ENCODE results near the gene DAAM2.

DAAM2 gene

DNA sequence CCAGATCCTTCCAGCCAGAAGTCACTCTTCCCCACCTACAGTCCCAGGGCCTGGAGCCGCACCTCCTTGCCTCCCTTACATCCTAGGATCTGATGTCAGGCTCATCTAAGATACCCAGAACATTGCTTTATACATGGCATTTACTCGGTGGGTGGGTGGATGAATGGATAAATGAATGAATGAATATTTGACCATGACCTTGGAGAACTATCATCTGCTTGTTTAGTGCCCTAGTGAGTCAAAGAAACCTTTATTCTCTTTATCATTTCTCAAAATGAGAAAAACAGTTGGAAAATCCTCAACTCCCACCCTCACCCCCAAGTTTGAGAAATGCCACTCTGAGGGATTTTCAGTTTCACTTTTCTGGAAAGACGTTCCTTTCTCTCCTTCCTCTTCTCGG, 56.0 kb downstream of the DAAM2 start:
- no peak for DNase-seq (ENCODE audit: low spot score)

DNA sequence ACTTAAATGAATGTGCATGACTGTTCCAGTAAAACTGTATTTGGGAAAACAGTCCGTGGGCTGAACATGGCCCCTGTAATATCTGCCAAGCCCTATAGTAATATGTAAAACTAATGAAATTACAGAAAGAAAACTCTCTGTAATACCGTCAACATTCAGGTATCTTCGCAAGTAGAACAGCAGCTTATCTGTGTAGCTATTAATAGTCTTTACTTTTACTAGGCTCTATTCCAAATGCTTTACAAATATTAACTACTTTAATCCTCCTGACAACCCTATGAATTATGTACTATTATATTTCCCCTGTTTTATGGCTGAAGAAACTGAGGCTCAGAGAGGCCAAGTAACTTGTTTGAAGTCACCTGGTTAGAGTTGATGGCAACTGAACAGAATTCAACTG, 57.1 kb downstream of the DAAM2 start:
- no peak for DNase-seq (ENCODE audit: low spot score)

- no peak for DNase-seq (ENCODE audit: low spot score)
These were observed 57.6 kb downstream of the DAAM2 start for GRCh38 chr6:39849764-39850163.

- no peak for DNase-seq (ENCODE audit: low spot score)
These were observed 58.6 kb downstream of the DAAM2 start for GRCh38 chr6:39850736-39851297.

- DNase-seq (ENCODE audit: low spot score) = no peak
These were observed 59.2 kb downstream of the DAAM2 start for GRCh38 chr6:39851331-39851730.

DNA sequence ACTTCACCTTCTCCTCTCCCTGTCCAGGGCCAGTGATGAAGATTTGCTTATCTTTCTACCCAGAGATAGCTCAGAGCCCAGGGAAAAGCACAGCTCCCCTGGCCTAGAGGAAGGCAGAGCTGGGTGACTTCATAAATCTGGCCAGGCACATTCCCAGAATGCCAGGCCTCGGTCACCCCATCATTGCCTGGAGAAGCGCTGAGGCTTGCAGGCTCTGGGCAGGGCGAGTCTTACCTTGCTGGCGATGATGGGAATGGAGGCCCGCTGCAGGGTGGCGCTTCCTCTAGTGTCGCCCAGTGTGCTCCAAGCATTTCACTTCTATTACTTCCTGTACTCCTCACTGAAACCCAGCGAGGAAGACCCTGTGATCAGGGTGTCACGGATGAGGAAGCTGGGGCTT, 60.1 kb downstream of the DAAM2 start:
- no peak for DNase-seq (ENCODE audit: low spot score)

DNA sequence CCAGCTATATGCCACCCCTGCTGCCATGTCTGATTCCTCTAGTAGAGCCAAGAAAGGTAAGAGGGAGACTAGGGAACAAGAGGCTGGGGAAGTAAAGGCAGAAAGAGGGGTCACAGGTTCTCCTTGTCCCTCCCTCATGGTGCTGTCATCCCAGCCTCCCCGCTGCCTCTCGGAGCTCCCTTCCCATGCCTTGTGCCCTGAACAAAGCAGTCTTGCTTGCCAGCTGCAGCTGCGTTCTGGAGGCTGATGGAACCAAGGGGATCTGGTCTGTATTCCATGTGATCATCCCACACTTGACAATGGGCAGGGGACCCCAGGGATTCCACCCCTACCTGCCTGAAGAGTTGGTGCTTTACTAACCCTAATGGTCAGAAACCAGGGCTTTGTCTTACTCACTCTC, 61.4 kb downstream of the DAAM2 start:
- DNase-seq (ENCODE audit: low spot score) = no peak

- DNase-seq (ENCODE audit: low spot score) = no peak
These were observed 63.3 kb downstream of the DAAM2 start for GRCh38 chr6:39855356-39855995.

- no peak for DNase-seq (ENCODE audit: low spot score)
These were observed 66.8 kb downstream of the DAAM2 start for GRCh38 chr6:39859025-39859424.

- peak; percentile 56 for DNase-seq (ENCODE audit: low spot score)
These were observed 69.5 kb downstream of the DAAM2 start for GRCh38 chr6:39861663-39862062.

DNA sequence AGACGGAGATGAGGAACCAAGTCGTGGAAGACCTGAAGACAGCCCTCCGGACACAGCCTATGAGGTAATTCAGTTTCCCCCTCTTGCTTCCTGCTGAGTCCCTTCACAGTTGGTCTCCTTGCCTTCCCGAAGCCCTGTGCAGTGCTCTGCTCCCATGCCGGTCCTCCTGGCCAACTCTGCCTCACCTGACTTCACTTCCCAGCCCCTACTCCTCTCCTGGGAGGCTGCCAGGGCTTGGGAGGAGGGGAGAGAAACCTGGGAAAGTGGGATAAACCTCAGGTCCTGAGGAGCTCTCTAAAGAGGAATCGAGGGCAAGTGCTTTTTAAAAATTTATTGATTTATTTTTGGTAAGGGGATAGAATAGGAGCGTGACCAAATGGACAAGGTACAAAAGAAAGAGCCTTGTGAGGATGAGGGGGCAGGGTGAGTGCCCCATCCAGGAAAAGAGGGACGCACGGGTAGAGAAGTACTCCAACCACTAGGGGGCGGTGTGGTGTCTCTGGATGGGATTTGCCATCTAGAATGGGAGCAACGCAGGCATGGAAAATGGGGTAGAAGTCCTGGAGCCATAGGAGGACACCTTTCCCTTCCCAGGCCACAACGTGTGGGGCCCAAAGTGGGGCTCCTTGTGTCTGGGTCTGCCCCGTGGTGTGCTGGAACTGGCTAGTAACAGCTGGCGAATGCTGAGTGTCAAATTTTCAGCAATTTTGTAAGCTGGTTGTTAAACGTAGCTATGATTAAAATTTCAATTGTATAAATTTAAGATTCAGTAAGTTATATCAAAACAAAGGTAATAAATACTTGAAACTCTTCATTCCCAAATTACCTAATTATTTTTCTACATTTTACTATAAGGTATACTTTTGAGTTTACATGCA, 73.1 kb downstream of the DAAM2 start:
- DNase-seq (ENCODE audit: low spot score) = peak; percentile 90

DNA sequence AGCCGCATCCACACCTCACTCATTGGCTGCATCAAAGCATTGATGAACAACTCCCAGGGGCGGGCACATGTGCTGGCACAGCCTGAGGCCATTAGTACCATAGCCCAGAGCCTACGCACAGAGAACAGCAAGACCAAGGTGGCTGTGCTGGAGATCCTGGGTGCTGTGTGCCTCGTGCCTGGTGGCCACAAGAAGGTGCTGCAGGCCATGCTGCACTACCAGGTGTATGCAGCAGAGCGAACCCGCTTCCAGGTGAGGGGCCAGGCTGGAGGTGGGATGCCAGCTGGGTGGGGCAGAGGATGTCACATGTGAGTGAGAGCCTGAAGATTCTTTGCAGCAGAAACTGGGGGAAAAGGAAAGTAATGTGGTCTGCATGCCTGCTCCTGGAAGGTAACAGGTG, 75.4 kb downstream of the DAAM2 start:
- peak; percentile 49 for DNase-seq (ENCODE audit: low spot score)

- no peak for DNase-seq (ENCODE audit: low spot score)
These were observed 78.8 kb downstream of the DAAM2 start for GRCh38 chr6:39870950-39871349.

- DNase-seq (ENCODE audit: low spot score) = no peak
These were observed 81.3 kb downstream of the DAAM2 start for GRCh38 chr6:39873439-39873838.

DNA sequence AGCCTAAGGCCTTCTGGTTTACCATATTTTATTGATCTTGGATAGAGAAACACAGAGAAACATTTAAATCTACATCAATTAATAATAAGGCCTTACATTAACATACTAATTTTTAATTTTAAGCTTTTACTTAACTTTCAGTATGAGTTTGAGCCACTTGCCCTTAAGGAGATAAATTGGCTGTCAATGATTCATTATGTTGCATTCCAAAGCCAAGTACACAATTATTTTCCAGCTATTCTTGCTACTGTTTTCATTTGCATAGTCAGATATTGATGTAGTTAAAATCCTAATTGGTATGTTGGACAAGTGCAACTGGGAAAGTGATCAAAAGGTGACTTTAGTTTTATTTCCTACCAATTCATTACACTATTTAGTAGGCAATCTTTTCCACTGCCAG, 83.9 kb downstream of the DAAM2 start:
- no peak for DNase-seq (ENCODE audit: low spot score)

DNA sequence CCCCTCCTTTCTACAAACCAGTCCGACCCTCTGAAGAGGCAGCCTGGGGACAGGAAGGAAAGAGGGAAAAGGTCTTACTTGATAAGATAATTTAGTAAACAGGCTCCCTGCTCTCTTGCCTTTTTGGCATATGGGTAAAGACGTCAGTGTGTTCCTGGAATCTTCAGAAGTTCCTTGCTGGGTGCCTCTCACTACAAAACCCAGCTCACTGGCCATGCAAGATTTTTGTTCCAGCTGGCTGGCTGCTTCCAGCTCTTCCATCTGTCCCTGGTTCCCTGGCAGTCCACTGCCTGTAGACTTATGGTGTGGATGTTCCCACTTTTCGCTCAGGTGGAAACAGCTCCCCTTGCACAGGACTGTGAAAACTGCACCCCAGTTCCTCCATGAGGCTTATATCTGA, 84.7 kb downstream of the DAAM2 start:
- DNase-seq (ENCODE audit: low spot score) = no peak

DNA sequence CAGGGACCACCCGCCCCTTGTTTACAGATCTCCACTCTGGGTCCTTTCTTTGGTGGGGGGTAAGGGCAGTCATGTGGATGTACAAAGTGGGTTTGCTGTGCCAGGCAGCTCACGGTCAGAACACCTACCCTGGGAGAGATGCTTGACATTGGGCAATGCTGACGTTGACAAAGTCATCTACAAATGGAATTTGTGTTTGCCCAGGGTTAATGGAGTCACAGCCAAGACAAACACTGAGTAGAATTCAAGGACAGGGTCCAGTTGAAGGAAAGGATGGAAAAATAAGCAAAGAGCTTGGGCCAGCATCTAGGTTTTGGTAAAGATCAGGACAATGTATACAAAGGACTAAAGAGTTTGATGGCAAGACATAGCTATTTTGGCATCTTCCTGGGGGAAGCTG, 87.4 kb downstream of the DAAM2 start:
- no peak for DNase-seq (ENCODE audit: low spot score)

- no peak for DNase-seq (ENCODE audit: low spot score)
These were observed 88.4 kb downstream of the DAAM2 start for GRCh38 chr6:39880594-39880993.

DNA sequence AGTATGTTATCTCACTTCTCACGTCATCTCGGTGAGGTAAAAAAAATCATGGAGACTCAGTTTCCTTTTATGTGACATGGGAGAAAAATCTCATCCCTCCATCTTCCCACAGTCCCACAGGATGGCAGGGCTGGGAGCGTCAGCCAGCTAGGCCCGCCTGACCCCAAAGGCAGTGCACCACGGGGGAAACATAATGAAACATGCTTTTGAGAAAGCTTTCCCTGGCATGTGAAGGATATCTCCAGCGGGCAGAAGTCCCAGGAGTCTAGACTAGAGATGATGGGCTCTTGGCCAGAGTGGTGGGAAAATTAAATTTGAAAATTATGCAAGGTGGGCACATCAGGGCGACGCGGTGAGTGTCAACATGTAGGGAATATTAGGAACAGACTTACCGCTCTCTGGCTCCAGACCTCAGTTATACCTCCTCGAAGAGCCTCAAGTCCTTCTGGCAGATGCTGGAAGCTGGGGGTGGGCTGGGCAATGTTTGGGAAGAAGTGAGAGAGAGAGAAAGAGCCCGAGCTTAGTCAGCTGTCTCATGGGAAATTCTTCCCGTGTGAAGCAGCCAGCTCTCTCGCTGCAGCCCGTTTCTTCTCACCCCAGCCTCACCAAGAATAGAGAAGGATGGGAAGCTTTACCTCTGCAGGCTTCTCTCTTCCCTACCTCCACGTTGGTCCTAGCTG, 89.8 kb downstream of the DAAM2 start:
- DNase-seq (ENCODE audit: low spot score) = no peak

DNA sequence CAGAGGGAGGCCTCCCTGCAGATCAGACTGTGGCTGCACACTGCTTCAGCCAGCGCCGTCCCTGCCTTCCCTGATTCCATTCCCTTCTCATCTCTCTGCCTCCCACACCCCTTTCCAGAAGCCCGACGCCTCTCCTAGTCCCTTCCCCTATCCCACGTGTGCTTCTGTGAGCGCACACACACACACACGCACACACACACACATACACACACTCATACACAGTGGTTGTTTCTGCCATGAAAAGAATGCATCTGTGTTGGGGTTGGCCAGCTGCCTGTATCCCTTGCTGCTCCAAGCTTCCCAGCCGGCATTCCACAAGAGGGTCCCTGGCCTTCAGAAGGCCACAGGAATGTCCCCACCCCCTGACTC, 90.3 kb downstream of the DAAM2 start:
- no peak for DNase-seq (ENCODE audit: low spot score)

DNA sequence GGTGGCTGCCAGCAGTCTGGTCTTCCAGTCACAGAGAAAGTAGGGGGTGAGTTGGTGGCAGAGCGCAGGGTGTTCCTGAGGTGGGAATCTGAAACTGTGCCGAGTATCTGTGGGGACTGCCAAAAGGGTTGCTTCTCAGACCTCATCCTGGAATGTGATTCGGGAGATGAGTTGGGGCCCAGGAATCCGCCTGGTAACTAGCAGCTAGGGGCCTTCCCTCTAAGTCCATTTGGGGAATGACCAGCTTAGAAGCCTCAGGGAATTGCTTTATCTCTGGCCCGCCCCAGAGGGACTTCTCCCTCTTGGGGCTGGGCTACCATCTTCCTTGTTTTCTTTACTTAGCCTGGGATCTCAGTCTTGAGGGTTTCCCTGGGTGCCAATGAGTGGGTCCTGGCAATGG, 92.5 kb downstream of the DAAM2 start:
- no peak for DNase-seq (ENCODE audit: low spot score)

- no peak for DNase-seq (ENCODE audit: low spot score)
These were observed 93.5 kb downstream of the DAAM2 start for GRCh38 chr6:39885691-39886090.

DNA sequence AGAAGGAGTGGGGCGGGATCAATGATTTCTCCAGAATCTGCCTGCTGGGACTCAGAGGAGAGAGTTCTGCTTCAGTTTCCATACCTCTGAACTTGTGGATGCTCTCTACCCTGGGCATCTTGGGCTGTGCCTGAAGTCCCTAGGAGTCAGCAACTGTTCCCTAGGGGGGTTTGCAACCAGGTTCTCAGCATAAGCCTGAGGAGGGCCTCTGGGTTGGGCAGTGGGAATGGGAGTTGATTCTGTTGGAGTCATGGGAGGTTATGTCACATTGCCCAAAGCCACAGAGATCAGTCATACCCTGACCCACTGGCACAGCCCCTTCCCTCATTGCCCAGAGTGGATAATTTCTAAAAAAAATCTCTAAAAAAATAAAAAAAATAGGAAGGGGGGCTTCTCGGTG, 94.7 kb downstream of the DAAM2 start:
- DNase-seq (ENCODE audit: low spot score) = no peak
